Measurements from ENCODE around the gene MAGI2. TPM values are rescaled to one million over a fixed set of nuclear protein-coding genes. Genes with fewer than 3 reads are reported as not detected.

The MAGI2 gene
- total RNA-seq, 2 donors from 2014 or later, result 0.08 to 0.19 TPM

GRCh38 chr7:78129865-78130264, 1323.6 kb downstream of the MAGI2 start:
- DNase-seq (ENCODE audit: low spot score), result no peak
- Mint-ChIP-seq H3K27me3 (peaks cover 4 to 8% of the 10 kb centered on the region in 2 donors), H3K36me3 (no peaks in the 10 kb centered on the region), H3K9me3 (no peaks in the 10 kb centered on the region), H3K4me1 (ENCODE audit: low read depth in 2 of 2) (no peaks in the 10 kb centered on the region), H3K27ac (no peak overlapping the region), H3K4me3 (no peak overlapping the region)
- no peak for ATAC-seq

DNA sequence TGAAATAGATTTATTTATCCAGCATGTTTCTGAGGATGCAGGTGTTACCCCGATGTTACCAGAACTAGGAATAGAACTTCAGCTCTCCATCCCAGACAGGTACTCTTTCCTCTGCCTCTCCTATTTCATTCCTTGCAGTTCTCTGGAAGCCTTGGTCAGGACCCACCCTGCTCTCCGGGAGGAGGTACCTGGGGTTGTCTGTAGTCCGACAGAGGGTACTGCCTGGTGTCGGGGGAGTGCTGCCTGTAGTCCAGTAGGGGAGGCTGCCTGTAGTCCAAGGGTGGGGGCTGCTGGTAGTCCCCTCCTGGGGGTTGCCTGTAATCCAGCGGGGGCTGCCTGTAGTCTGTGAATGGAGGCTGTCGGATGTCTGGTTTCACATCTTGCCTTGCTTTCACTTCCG, 1326.5 kb downstream of the MAGI2 start:
- ATAC-seq (no peak), DNase-seq (ENCODE audit: low spot score) (no peak)
- H3K4me1 Mint-ChIP-seq (ENCODE audit: low read depth in 2 of 2), result no peaks in the 10 kb centered on the region
- H3K4me3 Mint-ChIP-seq, result no peak overlapping the region
- no peaks in the 10 kb centered on the region for H3K9me3 Mint-ChIP-seq
- H3K36me3 Mint-ChIP-seq, result no peaks in the 10 kb centered on the region
- H3K27me3 Mint-ChIP-seq, result peaks cover 4 to 8% of the 10 kb centered on the region in 2 donors
- no peak overlapping the region for H3K27ac Mint-ChIP-seq

DNA sequence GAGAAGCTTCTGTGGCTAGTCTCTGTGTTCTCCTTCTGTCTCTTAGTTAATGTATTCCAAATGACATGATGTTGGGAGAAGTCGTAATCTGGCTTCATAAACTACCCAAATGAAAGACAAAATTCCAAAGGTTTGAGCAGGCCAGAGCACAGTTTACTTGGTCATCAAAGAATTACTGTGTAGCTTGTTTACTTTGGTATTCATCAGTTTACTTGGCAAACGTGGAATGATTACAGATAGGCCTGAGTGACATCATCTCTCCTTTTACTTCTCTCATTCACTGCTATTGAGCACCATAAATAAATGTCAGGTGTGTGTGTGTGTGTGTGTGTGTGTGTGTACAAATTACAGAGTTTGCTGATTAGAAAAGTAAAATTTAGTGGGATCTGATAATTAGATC, 1327.6 kb downstream of the MAGI2 start:
- no peak for DNase-seq (ENCODE audit: low spot score)
- H3K4me3 Mint-ChIP-seq, result no peak overlapping the region

GRCh38 chr7:78124216-78124615, 1329.3 kb downstream of the MAGI2 start:
- H3K9me3 Mint-ChIP-seq, result no peaks in the 10 kb centered on the region
- peaks cover 4 to 8% of the 10 kb centered on the region in 2 donors for H3K27me3 Mint-ChIP-seq
- DNase-seq (ENCODE audit: low spot score) (no peak), ATAC-seq (no peak)
- H3K36me3 Mint-ChIP-seq, result no peaks in the 10 kb centered on the region
- no peaks in the 10 kb centered on the region for H3K4me1 Mint-ChIP-seq (ENCODE audit: low read depth in 2 of 2)
- no peak overlapping the region for H3K27ac Mint-ChIP-seq
- H3K4me3 Mint-ChIP-seq, result no peak overlapping the region

More for the DNA sequence above, 1327.6 kb downstream of the MAGI2 start:
- Mint-ChIP-seq H3K27me3 (peaks cover 4 to 8% of the 10 kb centered on the region in 2 donors), H3K36me3 (no peaks in the 10 kb centered on the region), H3K4me1 (ENCODE audit: low read depth in 2 of 2) (no peaks in the 10 kb centered on the region), H3K9me3 (no peaks in the 10 kb centered on the region), H3K27ac (no peak overlapping the region)
- no peak for ATAC-seq

- ATAC-seq (no peak), DNase-seq (ENCODE audit: low spot score) (no peak)
- no peaks in the 10 kb centered on the region for H3K4me1 Mint-ChIP-seq (ENCODE audit: low read depth in 2 of 2)
- H3K27ac Mint-ChIP-seq, result no peak overlapping the region
- no peak overlapping the region for H3K4me3 Mint-ChIP-seq
- H3K9me3 Mint-ChIP-seq, result no peaks in the 10 kb centered on the region
- H3K27me3 Mint-ChIP-seq, result peaks cover 0 to 10% of the 10 kb centered on the region in 2 donors
- no peaks in the 10 kb centered on the region for H3K36me3 Mint-ChIP-seq
Observed at GRCh38 chr7:78121888-78122287, 1331.6 kb downstream of the MAGI2 start.

DNA sequence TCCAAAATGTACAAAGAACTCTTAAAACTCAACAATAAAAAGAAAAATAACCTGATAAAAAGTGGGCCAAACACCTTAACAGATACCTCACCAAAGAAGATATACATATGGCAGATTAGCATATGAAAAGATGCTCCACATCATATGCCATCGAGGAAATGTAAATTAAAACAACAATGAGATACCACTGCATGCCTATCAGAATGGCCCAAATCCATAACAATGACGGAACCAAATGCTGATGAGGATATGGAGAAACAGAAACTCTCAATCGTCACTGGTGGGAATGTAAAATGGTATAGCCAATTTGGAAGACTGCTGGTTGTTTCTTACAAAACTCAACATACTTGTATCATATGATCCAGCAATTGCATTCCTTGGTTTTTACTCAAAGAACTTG, 1335.0 kb downstream of the MAGI2 start:
- no peak for ATAC-seq
- H3K4me3 Mint-ChIP-seq, result no peak overlapping the region
- H3K27me3 Mint-ChIP-seq, result peaks cover 15 to 38% of the 10 kb centered on the region in 2 donors
- no peaks in the 10 kb centered on the region for H3K36me3 Mint-ChIP-seq
- H3K9me3 Mint-ChIP-seq, result no peaks in the 10 kb centered on the region
- no peak overlapping the region for H3K27ac Mint-ChIP-seq
- no peaks in the 10 kb centered on the region for H3K4me1 Mint-ChIP-seq (ENCODE audit: low read depth in 2 of 2)
- DNase-seq (ENCODE audit: low spot score), result no peak

GRCh38 chr7:78115876-78116275, 1337.6 kb downstream of the MAGI2 start:
- DNase-seq (ENCODE audit: low spot score) (no peak), ATAC-seq (no peak)
- H3K27ac Mint-ChIP-seq, result no peak overlapping the region
- no peaks in the 10 kb centered on the region for H3K9me3 Mint-ChIP-seq
- peaks cover 28 to 61% of the 10 kb centered on the region in 2 donors for H3K27me3 Mint-ChIP-seq
- no peak overlapping the region for H3K4me3 Mint-ChIP-seq
- H3K4me1 Mint-ChIP-seq (ENCODE audit: low read depth in 2 of 2), result no peaks in the 10 kb centered on the region
- no peaks in the 10 kb centered on the region for H3K36me3 Mint-ChIP-seq

GRCh38 chr7:78114993-78115392, 1338.5 kb downstream of the MAGI2 start:
- DNase-seq (ENCODE audit: low spot score) (no peak), ATAC-seq (no peak)
- H3K36me3 Mint-ChIP-seq, result no peaks in the 10 kb centered on the region
- no peak overlapping the region for H3K27ac Mint-ChIP-seq
- H3K27me3 Mint-ChIP-seq, result peaks cover 31 to 61% of the 10 kb centered on the region in 2 donors
- H3K9me3 Mint-ChIP-seq, result no peaks in the 10 kb centered on the region
- no peaks in the 10 kb centered on the region for H3K4me1 Mint-ChIP-seq (ENCODE audit: low read depth in 2 of 2)
- no peak overlapping the region for H3K4me3 Mint-ChIP-seq

DNA sequence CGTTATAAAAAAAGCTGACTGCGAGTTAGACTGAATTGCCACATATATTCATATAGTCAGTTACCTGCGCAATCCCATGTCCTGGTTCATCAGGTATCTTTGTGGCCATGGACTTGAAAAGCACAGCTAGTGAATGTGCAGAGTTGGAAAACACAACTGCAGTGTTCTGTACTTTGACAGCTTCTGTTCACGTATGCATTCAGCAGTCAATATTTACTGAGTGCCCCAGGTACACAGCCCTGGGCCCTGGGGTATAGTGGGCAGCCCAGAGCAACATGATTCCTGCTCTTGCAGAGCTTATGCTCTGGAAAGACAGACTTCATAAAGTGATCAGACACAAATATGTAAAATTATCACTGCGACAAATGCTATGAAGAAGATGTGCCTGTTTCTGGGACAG, 1341.0 kb downstream of the MAGI2 start:
- Mint-ChIP-seq H3K27me3 (peaks cover 37 to 66% of the 10 kb centered on the region in 2 donors), H3K4me1 (ENCODE audit: low read depth in 2 of 2) (no peaks in the 10 kb centered on the region), H3K4me3 (no peak overlapping the region), H3K9me3 (peaks cover 3% of the 10 kb centered on the region), H3K27ac (no peak overlapping the region), H3K36me3 (no peaks in the 10 kb centered on the region)
- ATAC-seq (no peak), DNase-seq (ENCODE audit: low spot score) (no peak)

- H3K4me1 Mint-ChIP-seq (ENCODE audit: low read depth in 2 of 2), result no peaks in the 10 kb centered on the region
- ATAC-seq (no peak), DNase-seq (ENCODE audit: low spot score) (no peak)
- H3K27ac Mint-ChIP-seq, result no peak overlapping the region
- peaks cover 35 to 71% of the 10 kb centered on the region in 2 donors for H3K27me3 Mint-ChIP-seq
- no peak overlapping the region for H3K4me3 Mint-ChIP-seq
- peaks cover 5% of the 10 kb centered on the region for H3K36me3 Mint-ChIP-seq
- H3K9me3 Mint-ChIP-seq, result peaks cover 3% of the 10 kb centered on the region
Observed at GRCh38 chr7:78111386-78111785, 1342.1 kb downstream of the MAGI2 start.

DNA sequence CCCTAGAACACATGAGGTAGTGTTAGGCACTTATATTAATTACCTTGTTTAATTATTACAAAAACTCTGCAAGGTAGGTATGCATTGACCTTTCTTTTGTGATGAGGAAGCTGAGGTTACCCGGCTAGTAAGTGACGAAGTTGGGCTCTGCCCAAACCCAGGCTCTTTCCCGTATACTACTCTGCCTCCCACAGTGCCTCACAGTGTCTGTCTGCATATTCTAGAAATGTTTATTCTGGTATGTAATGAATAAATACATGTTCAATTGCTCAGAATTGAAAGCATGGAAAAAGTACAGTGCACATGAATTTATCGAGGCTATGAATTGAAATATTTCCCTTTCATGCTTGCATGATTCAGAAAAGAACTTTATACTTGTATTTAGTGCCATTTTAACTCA, 1350.0 kb downstream of the MAGI2 start:
- Mint-ChIP-seq H3K36me3 (peaks cover 5% of the 10 kb centered on the region), H3K27me3 (peaks cover 17 to 34% of the 10 kb centered on the region in 2 donors), H3K9me3 (peaks cover 2% of the 10 kb centered on the region), H3K4me3 (no peak overlapping the region), H3K27ac (no peak overlapping the region), H3K4me1 (ENCODE audit: low read depth in 2 of 2) (no peaks in the 10 kb centered on the region)
- DNase-seq (ENCODE audit: low spot score) (no peak), ATAC-seq (no peak)

- Mint-ChIP-seq H3K4me3 (no peak overlapping the region), H3K9me3 (no peaks in the 10 kb centered on the region), H3K27me3 (peaks cover 18 to 28% of the 10 kb centered on the region in 2 donors), H3K36me3 (no peaks in the 10 kb centered on the region), H3K4me1 (ENCODE audit: low read depth in 2 of 2) (no peaks in the 10 kb centered on the region), H3K27ac (no peak overlapping the region)
- no peak for ATAC-seq
- DNase-seq (ENCODE audit: low spot score), result no peak
Observed at GRCh38 chr7:78101076-78101475, 1352.4 kb downstream of the MAGI2 start.

DNA sequence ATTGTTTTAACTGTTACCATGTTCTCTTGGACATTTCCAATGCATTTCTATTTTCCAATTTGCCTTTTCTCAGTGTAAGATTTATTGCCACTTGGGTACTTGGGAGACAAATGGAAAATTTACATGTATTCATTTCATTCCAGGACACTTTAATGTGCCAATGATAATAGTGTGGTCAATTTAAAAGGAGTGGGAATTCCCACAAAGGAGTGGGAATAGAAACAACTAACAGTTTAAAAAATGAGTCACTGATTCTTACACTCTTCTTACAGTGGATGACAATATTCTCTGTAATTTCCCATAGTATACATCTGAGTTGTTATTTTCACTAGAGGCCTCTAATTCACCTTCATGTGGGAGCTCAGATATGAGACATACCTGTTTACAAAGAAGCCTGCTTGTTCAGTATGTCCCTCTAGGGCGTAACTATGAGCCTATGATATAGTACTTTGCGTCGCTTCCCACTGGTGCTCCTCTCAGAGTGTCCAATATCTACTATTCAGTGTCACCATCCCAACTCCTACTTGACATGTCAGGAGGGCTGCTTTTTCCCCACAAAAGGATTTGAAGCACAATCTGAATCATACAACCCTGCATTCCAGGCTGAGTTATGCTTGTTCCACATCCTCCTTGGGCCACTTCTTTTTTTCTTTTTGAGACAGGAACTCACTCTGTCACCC, 1353.6 kb downstream of the MAGI2 start:
- Mint-ChIP-seq H3K9me3 (peaks cover 3% of the 10 kb centered on the region), H3K27me3 (peaks cover 22 to 25% of the 10 kb centered on the region in 2 donors), H3K4me3 (no peak overlapping the region), H3K36me3 (no peaks in the 10 kb centered on the region), H3K4me1 (ENCODE audit: low read depth in 2 of 2) (no peaks in the 10 kb centered on the region), H3K27ac (no peak overlapping the region)
- ATAC-seq, result no peak
- no peak for DNase-seq (ENCODE audit: low spot score)

GRCh38 chr7:78095549-78095948, 1357.9 kb downstream of the MAGI2 start:
- ATAC-seq (no peak), DNase-seq (ENCODE audit: low spot score) (no peak)
- H3K9me3 Mint-ChIP-seq, result peaks cover 5% of the 10 kb centered on the region
- peaks cover 21 to 28% of the 10 kb centered on the region in 2 donors for H3K27me3 Mint-ChIP-seq
- no peak overlapping the region for H3K27ac Mint-ChIP-seq
- no peak overlapping the region for H3K4me3 Mint-ChIP-seq
- no peaks in the 10 kb centered on the region for H3K36me3 Mint-ChIP-seq
- no peaks in the 10 kb centered on the region for H3K4me1 Mint-ChIP-seq (ENCODE audit: low read depth in 2 of 2)

- no peaks in the 10 kb centered on the region for H3K4me1 Mint-ChIP-seq (ENCODE audit: low read depth in 2 of 2)
- H3K27me3 Mint-ChIP-seq, result peaks cover 21 to 25% of the 10 kb centered on the region in 2 donors
- H3K27ac Mint-ChIP-seq, result no peak overlapping the region
- H3K4me3 Mint-ChIP-seq, result no peak overlapping the region
- peaks cover 5% of the 10 kb centered on the region for H3K9me3 Mint-ChIP-seq
- no peaks in the 10 kb centered on the region for H3K36me3 Mint-ChIP-seq
- ATAC-seq (no peak), DNase-seq (ENCODE audit: low spot score) (no peak)
Observed at GRCh38 chr7:78092331-78092730, 1361.1 kb downstream of the MAGI2 start.
